Prostate gland (tissue), 2 donors: Measurements from ENCODE around the gene DCUN1D2. TPM values are rescaled to one million over a fixed set of nuclear protein-coding genes. Genes with fewer than 3 reads are reported as not detected.
"Not testable (repeated sequence)": the region's sequence is repeated elsewhere in the genome, so short reads cannot be mapped to it uniquely, and the experiment has no call there.

ENCODE experiments used
- DNase-seq: peaks from one replicate; pipeline ENCODE4 v3.0.0-alpha.2; 2019; ENCODE audit warnings: low spot score
- H3K27ac ChIP-seq, 2 donors: fragments of 200-600 bp; sonication (generic); 2 replicates each; pipeline ENCODE4 v1.5.1; 2017 to 2019
- H3K27me3 ChIP-seq: fragments of 200-600 bp; sonication (generic); replicated peaks from 2 replicates; pipeline ENCODE4 v1.5.1; 2019; ENCODE audit not compliant: insufficient read depth
- H3K36me3 ChIP-seq, 2 donors: fragments of 200-600 bp; sonication (generic); 1 replicate in 1 of 2; 2 replicates in 1 of 2; pipeline versions ENCODE4 v1.5.1 to v1.8.1; 2017 to 2019
- H3K4me1 ChIP-seq: fragments of 200-600 bp; sonication (generic); replicated peaks from 2 replicates; pipeline ENCODE4 v1.5.1; 2019
- H3K4me3 ChIP-seq, 2 donors: fragments of 200-600 bp; sonication (generic); 2 replicates each; pipeline ENCODE4 v1.5.1; 2017 to 2019
- H3K9me3 ChIP-seq: fragments of 200-600 bp; sonication (generic); 2 replicates; pipeline ENCODE4 v1.5.1; 2017
- CTCF ChIP-seq, 4 experiments: fragments of 200-600 bp in 2 of 4; fragments of 450-650 bp in 2 of 4; sonication (generic) in 2 of 4; IDR thresholded peaks; 1 replicate in 3 of 4; 2 replicates in 1 of 4; pipeline ENCODE4 v1.5.1; 2016 to 2019; ENCODE audit warnings: antibody characterized with exemption in 4 of 4, mild to moderate bottlenecking in 2 of 4, moderate library complexity in 2 of 4
- POLR2A ChIP-seq: fragments of 450-650 bp; IDR thresholded peaks from one replicate; pipeline ENCODE4 v1.6.1; 2016; ENCODE audit warnings: antibody characterized with exemption, mild to moderate bottlenecking
- POLR2AphosphoS5 ChIP-seq: sonication (generic); formaldehyde crosslinking; IDR thresholded peaks from one replicate; pipeline ENCODE4 v1.6.1; 2017; ENCODE audit warnings: antibody characterized with exemption
- WGBS: methylation state at CpG from one replicate; pipeline ENCODE4 v1.1.5; 2018; 5-methylcytosine and 5-hydroxymethylcytosine counted together
- intact Hi-C: fragments of 100-400 bp; cut with DNase I; formaldehyde crosslinking; loops from one replicate; pipeline ENCODE4 v1.14.2; 2022
- total RNA-seq, 2 donors: library from RNA; depleted of rRNA; stranded (reverse); fragments of >200 nt; gene quantifications; one replicate each; pipeline ENCODE4 v1.1.0, GENCODE V29; 2016

The DCUN1D2 gene
- total RNA-seq, 2 donors from 2014 or later, result 11.0 to 48.0 TPM

GRCh38 chr13:113452942-113453901, 37.3 kb downstream of the DCUN1D2 start, which contains the start of gene ADPRHL1:
TSS of gene ADPRHL1 (minus strand) at chr13:113453488. CDS start at chr13:113453437, 51 bp downstream.
- WGBS, result 60% methylated on average over 45 of the region's 45 CpGs
- intact Hi-C loops, result loop anchor here (5.0 kb wide), 1 partner anchor 61 kb away; no protein-coding TSS in a partner anchor
- no peak for DNase-seq

GRCh38 chr13:113452466-113452865, 38.0 kb downstream of the DCUN1D2 start:
- Histone ChIP-seq H3K4me1 (no peaks in the 10 kb centered on the region), H3K36me3 (no peaks in the 10 kb centered on the region), H3K9me3 (no peaks in the 10 kb centered on the region), H3K27me3 (no peaks in the 10 kb centered on the region), H3K4me3 (no peak overlapping the region), H3K27ac (no peak overlapping the region)
- intact Hi-C loops, result loop anchor here (5.0 kb wide), 1 partner anchor 60 kb away; no protein-coding TSS in a partner anchor
- WGBS, result 87% methylated on average over 4 of the region's 4 CpGs
- TF ChIP-seq POLR2A (no peak), POLR2AphosphoS5 (no peak), CTCF (IDR thresholded peaks at IDR 0.05) (no peak)
- DNase-seq, result no peak

More at GRCh38 chr13:113452942-113453901, 37.3 kb downstream of the DCUN1D2 start, which contains the start of gene ADPRHL1:
- Histone ChIP-seq H3K27me3 (no peaks in the 10 kb centered on the region), H3K27ac (no peak within 1 kb of the TSS), H3K36me3 (no peaks in the 10 kb centered on the region), H3K4me3 (no peak within 1 kb of the TSS), H3K9me3 (no peaks in the 10 kb centered on the region), H3K4me1 (no peaks in the 10 kb centered on the region)
- TF ChIP-seq POLR2A (no peak), CTCF (IDR thresholded peaks at IDR 0.05) (no peak), POLR2AphosphoS5 (no peak)

GRCh38 chr13:113451951-113452421, 38.5 kb downstream of the DCUN1D2 start:
- intact Hi-C loops, result loop anchor here (5.0 kb wide), 1 partner anchor 60 kb away; no protein-coding TSS in a partner anchor
- H3K4me1 ChIP-seq, result no peaks in the 10 kb centered on the region
- WGBS, result 97% methylated on average over 22 of the region's 24 CpGs
- no peaks in the 10 kb centered on the region for H3K9me3 ChIP-seq
- no peak overlapping the region for H3K27ac ChIP-seq
- TF ChIP-seq POLR2AphosphoS5 (no peak), POLR2A (no peak), CTCF (IDR thresholded peaks at IDR 0.05) (no peak)
- H3K36me3 ChIP-seq, result no peaks in the 10 kb centered on the region
- H3K4me3 ChIP-seq, result no peak overlapping the region
- no peaks in the 10 kb centered on the region for H3K27me3 ChIP-seq
- DNase-seq, result no peak

- H3K9me3 ChIP-seq, H3K36me3 ChIP-seq, DNase-seq, H3K4me3 ChIP-seq, H3K27ac ChIP-seq, H3K27me3 ChIP-seq, H3K4me1 ChIP-seq: not testable (repeated sequence)
- TF ChIP-seq CTCF (IDR thresholded peaks at IDR 0.05), result peak in 2 of 4 experiments; percentile 31 to 36
- intact Hi-C loops, result loop anchor here (5.0 kb wide), 1 partner anchor 59 kb away; no protein-coding TSS in a partner anchor
- WGBS, result 65% methylated on average over 19 of the region's 19 CpGs
These were observed 39.5 kb downstream of the DCUN1D2 start for GRCh38 chr13:113450861-113451620.

GRCh38 chr13:113450348-113450744, 40.2 kb downstream of the DCUN1D2 start:
- WGBS, result 90% methylated on average over 9 of the region's 9 CpGs
- H3K36me3 ChIP-seq, H3K4me3 ChIP-seq, H3K27me3 ChIP-seq, DNase-seq, H3K4me1 ChIP-seq, H3K27ac ChIP-seq, H3K9me3 ChIP-seq: not testable (repeated sequence)
- intact Hi-C loops, result loop anchor here (5.0 kb wide), 1 partner anchor 58 kb away; no protein-coding TSS in a partner anchor
